ENCODE results near the gene AMZ1. TPM values are rescaled to one million over a fixed set of nuclear protein-coding genes. Genes with fewer than 3 reads are reported as not detected.
"Not testable (repeated sequence)": the region's sequence is repeated elsewhere in the genome, so short reads cannot be mapped to it uniquely, and the experiment has no call there.

The AMZ1 gene
- total RNA-seq, 2 experiments from 2014 or later: 0.17 TPM

DNA sequence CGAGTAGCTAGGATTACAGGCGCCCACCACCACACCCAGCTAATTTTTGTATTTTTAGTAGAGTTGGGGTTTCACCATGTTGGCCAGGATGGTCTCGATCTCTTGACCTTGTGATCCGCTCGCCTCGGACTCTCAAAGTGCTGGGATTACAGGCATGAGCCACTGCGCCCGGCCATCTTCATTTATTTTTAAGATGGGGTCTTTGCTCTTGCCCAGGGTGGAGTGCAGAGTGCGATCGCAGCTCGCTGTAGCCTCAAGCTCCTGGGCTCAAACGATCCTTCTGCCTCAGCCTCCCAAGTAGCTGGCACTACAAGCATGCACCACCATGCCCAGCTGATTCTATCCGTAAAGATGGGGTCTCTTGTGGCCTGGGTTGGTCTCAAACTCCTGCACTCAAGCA lies 39.2 kb downstream of the AMZ1 start:
- H3K27ac Mint-ChIP-seq; ATAC-seq (ENCODE audit: low read depth); H3K4me1 Mint-ChIP-seq; H3K36me3 Mint-ChIP-seq; H3K27me3 Mint-ChIP-seq; DNase-seq; H3K4me3 Mint-ChIP-seq; H3K9me3 Mint-ChIP-seq; POLR2A ChIA-PET: not testable (repeated sequence)

DNA sequence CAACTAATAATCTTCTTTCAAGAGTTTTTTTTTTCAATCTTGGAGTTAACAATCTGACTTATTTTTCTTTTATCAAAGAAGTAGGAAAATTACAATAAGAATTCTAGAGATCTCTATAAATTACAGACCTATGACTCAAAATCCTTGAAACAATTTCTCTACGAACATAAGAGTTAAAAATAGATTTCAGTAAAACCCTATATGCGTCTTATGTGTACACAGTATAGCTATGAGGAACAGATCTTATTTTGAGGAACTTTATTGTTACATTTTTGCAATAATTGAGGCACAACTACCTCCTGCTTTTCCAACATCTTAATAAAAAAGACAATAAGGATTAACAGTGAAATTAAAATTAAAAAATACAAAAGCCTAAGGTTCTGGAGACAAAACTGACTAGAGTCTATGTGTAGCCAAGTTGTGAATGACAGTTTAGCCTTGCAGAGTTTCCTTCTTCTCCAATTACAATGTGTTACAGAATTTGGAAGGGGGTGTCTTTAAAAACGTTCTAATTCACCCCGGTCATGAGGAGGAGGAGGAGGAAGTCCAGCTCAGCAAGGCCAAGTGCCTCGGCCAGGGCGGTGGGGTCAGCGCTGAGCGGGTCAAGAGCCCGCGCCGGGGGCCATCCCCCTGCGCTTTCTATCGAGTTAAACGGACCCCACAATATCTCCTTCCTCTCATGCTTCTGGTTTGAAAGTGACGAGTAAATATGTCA lies 40.5 kb downstream of the AMZ1 start:
- H3K4me1 Mint-ChIP-seq: peaks cover 5% of the 10 kb centered on the region
- DNase-seq (no peak), ATAC-seq (ENCODE audit: low read depth) (no peak)

DNA sequence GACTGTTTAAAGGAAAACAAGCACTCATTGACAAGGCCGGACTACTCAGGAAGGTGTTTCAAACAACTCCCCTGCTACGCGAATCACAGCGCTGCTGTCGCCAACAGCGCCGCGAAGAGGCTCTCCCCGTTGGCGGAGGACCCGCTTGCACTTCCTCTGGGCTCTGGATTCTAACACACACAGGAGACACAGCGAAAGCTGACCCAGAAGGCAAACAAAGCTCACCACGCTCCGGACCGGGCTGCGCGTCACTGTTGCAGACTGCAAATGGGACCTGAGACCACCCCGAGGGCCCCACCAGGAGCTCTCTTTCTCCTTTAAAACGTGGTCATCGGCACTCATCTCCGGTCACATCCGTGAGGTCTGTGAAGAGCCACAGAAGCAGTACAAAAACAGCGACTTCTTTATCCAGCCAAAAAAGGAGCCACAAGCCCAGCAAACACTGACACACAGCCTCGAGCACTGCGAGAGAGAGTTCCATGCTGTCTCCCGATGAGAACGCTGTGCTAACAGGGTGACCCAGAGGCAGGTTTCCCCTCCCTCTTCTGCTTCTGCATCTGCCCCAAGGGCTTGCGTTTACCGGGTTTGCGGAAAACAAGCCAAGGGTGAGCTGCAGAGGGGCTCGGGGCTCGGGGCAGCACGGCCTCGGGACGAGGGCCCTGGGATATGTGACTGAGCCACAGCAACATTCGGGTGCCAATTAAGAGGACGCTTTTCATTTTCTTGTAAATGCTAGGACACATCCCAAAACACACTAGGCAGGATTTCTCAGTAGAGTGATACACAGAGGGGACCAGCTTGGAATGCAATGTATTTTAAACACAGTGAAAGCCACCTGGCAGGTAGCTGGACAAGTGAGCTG lies 41.3 kb downstream of the AMZ1 start:
- ATAC-seq (ENCODE audit: low read depth): no peak
- no peak overlapping the region for H3K27ac Mint-ChIP-seq

More for the DNA sequence above, 40.5 kb downstream of the AMZ1 start:
- no peak overlapping the region for H3K4me3 Mint-ChIP-seq
- H3K36me3 Mint-ChIP-seq: peaks cover 5% of the 10 kb centered on the region
- POLR2A ChIA-PET: no interaction called here
- H3K9me3 Mint-ChIP-seq: no peaks in the 10 kb centered on the region
- no peak overlapping the region for H3K27ac Mint-ChIP-seq
- no peaks in the 10 kb centered on the region for H3K27me3 Mint-ChIP-seq

DNA sequence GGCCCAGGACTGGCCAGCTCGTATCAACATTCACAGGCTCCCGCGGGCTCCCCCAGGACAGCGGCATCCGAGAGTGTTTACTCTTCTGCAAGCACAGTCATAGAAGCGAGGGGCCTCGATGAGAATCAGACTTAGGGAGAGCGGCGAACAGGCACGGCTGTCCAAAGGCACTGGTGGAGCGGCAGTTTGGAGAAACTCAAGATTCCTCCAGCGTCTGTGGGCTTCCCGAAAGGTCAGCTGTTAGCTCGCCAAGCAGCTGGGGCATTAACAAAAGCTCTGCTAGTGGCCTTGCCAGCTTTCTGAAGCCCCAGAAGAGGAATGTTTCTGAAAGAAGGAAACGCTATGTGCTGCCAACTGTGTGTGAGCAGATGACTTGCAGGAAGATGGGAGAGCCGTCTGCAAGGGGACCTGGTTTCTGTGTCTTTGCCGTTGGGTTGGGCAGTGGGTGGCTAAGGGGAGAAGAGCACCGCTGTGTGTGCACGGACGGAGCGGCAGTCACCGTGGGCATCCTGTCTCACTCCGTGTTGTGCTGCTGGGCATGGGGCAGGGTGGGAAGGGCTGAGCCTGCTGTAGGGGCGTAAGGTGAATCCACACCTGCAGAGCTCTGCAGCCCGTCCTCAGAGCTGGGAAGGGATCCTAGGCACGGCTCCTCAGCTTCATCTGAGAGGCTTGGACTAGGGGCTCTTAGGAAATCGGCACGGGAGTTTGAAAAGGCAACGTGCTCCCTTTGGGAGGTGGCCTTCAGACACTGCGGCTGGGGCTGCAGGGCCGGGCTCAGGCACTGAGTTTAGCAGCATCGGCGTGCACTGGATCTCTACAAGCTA lies 42.1 kb downstream of the AMZ1 start:
- Mint-ChIP-seq H3K4me3 (no peak overlapping the region), H3K27me3 (no peaks in the 10 kb centered on the region), H3K36me3 (peaks cover 5% of the 10 kb centered on the region), H3K9me3 (no peaks in the 10 kb centered on the region), H3K4me1 (peaks cover 14% of the 10 kb centered on the region), H3K27ac (no peak overlapping the region)
- POLR2A ChIA-PET: no interaction called here
- ATAC-seq (ENCODE audit: low read depth): no peak
- DNase-seq: no peak

More for the DNA sequence above, 41.3 kb downstream of the AMZ1 start:
- Mint-ChIP-seq H3K36me3 (peaks cover 5% of the 10 kb centered on the region), H3K9me3 (no peaks in the 10 kb centered on the region), H3K4me1 (peaks cover 9% of the 10 kb centered on the region), H3K4me3 (no peak overlapping the region), H3K27me3 (no peaks in the 10 kb centered on the region)
- DNase-seq: peak; percentile 9
- POLR2A ChIA-PET: no interaction called here

DNA sequence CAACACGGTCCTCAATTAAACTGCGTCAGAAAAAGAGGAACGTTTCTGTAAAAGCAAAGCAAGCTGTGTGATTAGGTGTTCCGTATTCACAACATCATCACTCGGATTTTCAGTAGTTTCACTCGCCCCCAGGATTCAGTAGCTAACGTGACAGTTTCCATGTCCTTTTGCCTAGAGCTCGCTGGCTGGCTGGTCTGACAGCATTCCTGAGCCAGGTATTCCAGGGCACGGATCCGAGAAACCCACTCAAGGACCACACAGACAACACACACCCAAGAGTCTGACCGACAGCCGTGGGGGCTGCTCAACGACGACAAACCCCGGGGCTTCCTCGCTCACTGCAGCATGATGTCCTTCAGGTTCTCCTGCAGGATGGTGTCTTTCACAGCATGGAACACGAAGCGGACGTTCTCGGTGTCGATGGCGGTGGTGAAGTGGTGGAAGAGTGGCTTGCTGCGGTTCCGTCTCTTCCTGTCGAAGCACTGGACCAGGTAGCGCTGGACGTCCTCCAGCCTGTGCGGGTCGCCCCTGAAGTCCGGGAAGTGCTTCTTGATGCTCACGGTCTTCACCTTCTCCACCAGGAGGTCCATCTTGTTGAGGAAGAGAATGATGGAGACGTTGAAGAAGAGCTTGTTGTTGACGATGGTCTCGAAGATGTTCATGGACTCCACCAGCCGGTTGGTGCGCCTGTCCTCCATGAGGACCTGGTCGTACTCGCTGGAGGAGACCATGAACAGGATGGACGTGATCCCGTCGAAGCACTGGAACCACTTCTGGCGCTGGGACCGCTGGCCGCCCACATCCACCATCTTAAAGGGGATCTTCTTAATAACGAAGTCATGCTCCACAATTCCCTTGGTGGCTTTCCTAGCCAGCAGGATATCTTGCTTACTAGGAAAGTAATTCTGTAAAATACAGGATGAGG lies 43.1 kb downstream of the AMZ1 start:
- H3K27ac Mint-ChIP-seq: no peak overlapping the region
- no peaks in the 10 kb centered on the region for H3K9me3 Mint-ChIP-seq
- peaks cover 15% of the 10 kb centered on the region for H3K4me1 Mint-ChIP-seq
- H3K4me3 Mint-ChIP-seq: no peak overlapping the region
- POLR2A ChIA-PET: no interaction called here
- H3K36me3 Mint-ChIP-seq: peaks cover 5% of the 10 kb centered on the region
- ATAC-seq (ENCODE audit: low read depth): no peak
- DNase-seq: no peak
- no peaks in the 10 kb centered on the region for H3K27me3 Mint-ChIP-seq

DNA sequence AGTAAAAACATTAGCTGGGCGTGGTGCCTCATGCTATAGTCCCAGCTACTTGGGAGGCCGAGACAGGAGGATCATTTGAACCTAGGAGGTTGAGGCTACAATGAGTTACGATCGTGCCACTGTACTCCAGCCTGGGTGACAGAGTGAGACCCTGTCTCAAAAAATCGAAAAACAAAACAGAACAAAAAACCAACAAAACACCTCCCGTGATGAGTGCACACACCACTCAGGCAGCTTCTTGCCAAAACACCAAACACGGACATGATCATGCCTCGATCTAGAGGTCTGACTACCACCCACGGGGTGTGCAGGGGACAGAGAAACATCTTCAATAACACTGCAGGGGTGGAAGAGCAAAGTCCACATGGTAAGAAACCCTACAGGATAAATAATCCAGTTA lies 44.4 kb downstream of the AMZ1 start:
- Mint-ChIP-seq H3K4me3 (no peak overlapping the region), H3K27me3 (no peaks in the 10 kb centered on the region), H3K27ac (no peak overlapping the region), H3K9me3 (no peaks in the 10 kb centered on the region), H3K36me3 (peaks cover 5% of the 10 kb centered on the region), H3K4me1 (peaks cover 15% of the 10 kb centered on the region)
- ATAC-seq (ENCODE audit: low read depth) (no peak), DNase-seq (no peak)
- POLR2A ChIA-PET: no interaction called here

DNA sequence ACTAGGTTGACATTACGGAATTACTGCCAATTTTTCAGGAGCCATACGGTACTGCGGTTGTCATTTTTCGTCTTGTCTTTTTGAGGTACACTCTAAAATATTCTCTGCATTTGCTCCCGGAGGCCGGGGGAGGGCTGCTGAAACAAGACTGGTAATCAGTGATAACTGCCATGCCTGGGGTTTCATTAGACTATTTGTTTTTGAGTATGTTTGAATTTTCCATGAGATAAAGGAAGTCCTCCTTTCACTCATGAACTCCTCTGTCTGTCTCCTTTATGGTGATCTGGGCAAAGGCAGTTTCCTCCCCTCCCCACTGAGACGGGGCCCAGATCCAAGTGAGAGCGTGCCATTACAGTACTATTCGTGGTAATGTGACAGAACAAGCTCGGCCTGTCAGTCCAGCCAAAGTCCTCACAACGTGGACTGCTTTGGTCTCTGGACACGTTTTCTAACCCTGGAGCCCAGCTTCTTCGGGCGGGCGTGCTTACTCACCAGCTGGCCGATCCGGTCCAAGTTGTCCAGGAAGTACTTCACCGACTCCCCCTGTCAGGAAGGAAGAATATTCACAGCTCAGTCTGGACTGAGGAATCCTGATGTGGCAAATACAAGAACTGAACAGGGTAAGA lies 45.1 kb downstream of the AMZ1 start:
- Mint-ChIP-seq H3K4me3 (no peak overlapping the region), H3K27me3 (no peaks in the 10 kb centered on the region), H3K36me3 (peaks cover 5% of the 10 kb centered on the region), H3K9me3 (no peaks in the 10 kb centered on the region), H3K27ac (no peak overlapping the region), H3K4me1 (peaks cover 15% of the 10 kb centered on the region)
- POLR2A ChIA-PET: no interaction called here
- ATAC-seq (ENCODE audit: low read depth): no peak
- DNase-seq: no peak

DNA sequence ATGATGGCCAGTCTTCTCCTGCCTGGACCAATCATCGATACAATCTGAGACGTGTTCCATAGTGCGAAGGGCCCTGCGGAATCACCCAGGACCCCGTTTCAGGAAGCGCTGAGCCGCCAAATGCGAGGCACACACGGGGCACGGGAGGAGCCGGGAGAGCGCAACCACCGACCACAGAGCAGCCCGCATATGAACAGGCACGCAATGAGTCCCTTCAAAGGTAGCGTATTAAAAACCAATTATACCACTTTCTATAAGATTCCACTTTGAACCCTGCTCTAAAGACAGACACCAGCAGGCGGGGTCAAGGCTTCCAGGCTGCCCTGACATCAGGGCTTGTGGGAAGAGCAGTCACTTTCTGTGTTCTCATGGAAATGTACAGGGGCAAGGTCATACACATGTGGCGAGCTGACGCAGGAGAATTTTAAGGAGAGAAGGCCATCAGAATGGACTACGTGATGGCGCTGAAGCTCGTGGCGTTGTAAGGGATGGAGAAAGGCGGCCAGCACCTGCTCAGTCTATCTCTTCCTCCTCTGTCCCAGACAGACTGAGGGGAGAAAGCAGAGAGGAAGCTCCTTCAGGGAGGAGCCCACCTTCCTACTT lies 46.2 kb downstream of the AMZ1 start:
- H3K27ac Mint-ChIP-seq: no peak overlapping the region
- DNase-seq (no peak), ATAC-seq (ENCODE audit: low read depth) (no peak)
- no peaks in the 10 kb centered on the region for H3K9me3 Mint-ChIP-seq
- H3K36me3 Mint-ChIP-seq: peaks cover 5% of the 10 kb centered on the region
- H3K27me3 Mint-ChIP-seq: no peaks in the 10 kb centered on the region
- peaks cover 15% of the 10 kb centered on the region for H3K4me1 Mint-ChIP-seq
- POLR2A ChIA-PET: no interaction called here
- H3K4me3 Mint-ChIP-seq: no peak overlapping the region

DNA sequence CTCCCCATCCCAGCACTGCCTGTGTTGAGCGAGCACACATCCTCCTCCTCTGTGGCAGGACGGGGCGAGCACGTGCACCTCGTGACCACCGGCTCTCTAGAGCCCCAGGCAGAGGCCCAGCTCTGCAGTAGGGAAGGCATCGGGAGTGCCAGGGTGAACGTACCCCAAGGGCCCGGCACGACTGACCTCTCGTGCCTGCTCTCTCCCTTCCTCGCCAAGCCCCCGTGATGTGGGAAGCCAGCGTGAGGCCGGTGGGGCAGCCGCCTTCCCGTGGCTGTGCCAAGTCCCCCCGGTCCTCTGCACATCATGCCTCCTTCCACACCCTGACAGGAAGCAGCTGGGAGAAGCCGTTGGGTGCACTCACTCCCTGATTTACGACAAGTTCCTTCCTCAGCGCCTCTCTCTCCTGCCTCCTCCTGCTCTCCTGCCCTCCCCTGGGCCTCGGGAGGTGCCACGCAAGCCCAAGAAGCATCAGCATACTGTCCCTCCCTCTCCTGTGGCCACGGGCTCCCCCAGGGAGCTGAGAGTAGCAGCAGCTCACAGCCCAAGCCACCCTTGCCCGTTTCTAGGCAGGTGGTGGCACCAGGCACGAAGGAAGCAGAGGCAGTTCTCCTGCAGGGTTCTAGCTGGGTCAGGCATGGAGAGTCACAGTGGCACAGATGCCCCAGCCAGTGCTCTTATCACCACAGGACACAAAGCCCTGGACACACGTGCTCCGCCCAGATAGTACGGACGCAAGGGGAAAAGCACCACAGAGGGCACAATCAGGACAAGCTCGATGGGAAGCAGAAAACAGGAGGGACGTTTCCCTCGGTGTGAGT lies 47.0 kb downstream of the AMZ1 start:
- Mint-ChIP-seq H3K27me3 (no peaks in the 10 kb centered on the region), H3K36me3 (peaks cover 5% of the 10 kb centered on the region), H3K4me1 (peaks cover 15% of the 10 kb centered on the region), H3K27ac (no peak overlapping the region), H3K9me3 (no peaks in the 10 kb centered on the region), H3K4me3 (no peak overlapping the region)
- ATAC-seq (ENCODE audit: low read depth): peak; percentile 35
- POLR2A ChIA-PET: no interaction called here
- no peak for DNase-seq

DNA sequence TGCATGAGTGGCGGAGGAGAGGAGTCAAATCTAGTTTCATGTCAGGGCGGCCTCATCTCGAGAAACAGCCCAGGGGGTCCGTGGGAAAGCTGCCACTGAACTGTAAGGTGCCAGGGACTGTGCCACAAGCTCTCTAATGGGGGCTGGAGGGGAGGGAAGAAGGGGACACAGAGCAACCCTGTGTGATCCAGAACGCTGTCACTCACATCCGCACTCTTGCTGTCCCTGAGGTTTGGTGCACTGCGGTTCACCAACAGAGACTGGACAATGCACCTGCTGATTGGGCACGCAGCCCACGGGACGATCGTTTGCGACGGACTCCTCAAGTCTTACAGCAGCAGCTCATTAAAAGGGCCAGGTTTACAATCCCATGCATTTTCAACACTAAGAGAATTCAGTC lies 47.7 kb downstream of the AMZ1 start:
- Mint-ChIP-seq H3K4me3 (no peak overlapping the region), H3K36me3 (peaks cover 2% of the 10 kb centered on the region), H3K4me1 (peaks cover 15% of the 10 kb centered on the region), H3K27me3 (no peaks in the 10 kb centered on the region), H3K27ac (no peak overlapping the region), H3K9me3 (no peaks in the 10 kb centered on the region)
- POLR2A ChIA-PET: no interaction called here
- no peak for ATAC-seq (ENCODE audit: low read depth)
- no peak for DNase-seq

DNA sequence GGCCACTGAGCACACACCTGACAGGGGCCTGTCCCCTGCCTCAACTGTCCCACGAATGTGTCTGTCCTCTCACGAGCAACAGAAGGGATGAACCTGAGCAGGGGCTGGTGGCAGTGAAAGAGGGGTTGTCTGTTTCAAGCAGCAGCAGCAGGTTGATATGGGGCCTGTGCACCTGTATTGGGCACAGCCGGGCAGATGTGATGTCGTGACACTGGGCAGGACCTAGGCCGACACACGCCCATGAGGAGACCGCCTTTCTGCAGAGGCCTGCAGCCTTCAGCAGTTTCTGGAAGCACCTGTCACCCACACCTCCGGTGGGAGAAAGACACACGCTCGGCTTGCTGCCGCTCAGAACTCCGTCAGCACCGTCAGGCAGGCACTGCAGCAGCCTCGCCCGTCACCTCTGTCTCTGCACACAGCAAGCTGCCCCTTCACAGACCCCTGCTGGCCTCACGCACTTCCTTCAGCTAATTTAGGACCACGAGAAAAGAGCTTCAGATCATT lies 48.5 kb downstream of the AMZ1 start:
- peak; percentile 22 for DNase-seq
- no peak overlapping the region for H3K27ac Mint-ChIP-seq
- peaks cover 2% of the 10 kb centered on the region for H3K36me3 Mint-ChIP-seq
- no peaks in the 10 kb centered on the region for H3K9me3 Mint-ChIP-seq
- H3K4me1 Mint-ChIP-seq: peaks cover 15% of the 10 kb centered on the region
- POLR2A ChIA-PET: no interaction called here
- ATAC-seq (ENCODE audit: low read depth): peak; percentile 15
- no peak overlapping the region for H3K4me3 Mint-ChIP-seq
- no peaks in the 10 kb centered on the region for H3K27me3 Mint-ChIP-seq
